Neural progenitor cell (in vitro differentiated cells): ENCODE measurements around the gene SLC35F3.

ENCODE experiments used
- CTCF ChIP-seq: fragments of 200-600 bp; sonication (generic); IDR thresholded peaks from 2 replicates; pipeline ENCODE4 v1.5.1; 2017; ENCODE audit warnings: antibody characterized with exemption, mild to moderate bottlenecking
- EZH2 ChIP-seq: fragments of 200-600 bp; sonication (generic); IDR thresholded peaks from 2 replicates; pipeline ENCODE4 v1.6.1; 2017; ENCODE audit warnings: antibody characterized with exemption, mild to moderate bottlenecking, moderate library complexity

- TF ChIP-seq CTCF (peak; percentile 83), EZH2 (no peak)
Observed at GRCh38 chr1:234212764-234213657, 308.5 kb downstream of the SLC35F3 start.
